ENCODE data around the gene PFN3. TPM values are rescaled to one million over a fixed set of nuclear protein-coding genes. Genes with fewer than 3 reads are reported as not detected.

The PFN3 gene
- total RNA-seq = not detected in 2 replicates

GRCh38 chr5:177399997-177400868 is at the start of gene PFN3:
PFN3 (minus strand) TSS chr5:177400661; CDS start chr5:177400576, 85 bp downstream.

GRCh38 chr5:177446200-177447065 is 46.0 kb upstream of the PFN3 start, which contains the start of gene PRR7:
PRR7 (plus strand) TSS chr5:177446814; CDS start chr5:177455068, 8,254 bp downstream.

GRCh38 chr5:177426566-177427210 is 26.2 kb upstream of the PFN3 start, which contains the start of gene GRK6:
GRK6 (plus strand) TSS chr5:177426676; CDS start chr5:177426846, 170 bp downstream.

GRCh38 chr5:177409043-177409801 is 8.8 kb upstream of the PFN3 start, which contains the start of gene F12:
F12 (minus strand) TSS chr5:177409564; CDS start chr5:177409527, 37 bp downstream.

GRCh38 chr5:177384134-177384533 is 16.3 kb downstream of the PFN3 start, which contains the start of gene SLC34A1:
SLC34A1 (plus strand) TSS chr5:177384434; CDS start chr5:177385742, 1,308 bp downstream.

GRCh38 chr5:177357459-177358351 is 42.8 kb downstream of the PFN3 start, which contains the start of gene RGS14:
RGS14 (plus strand) TSS chr5:177357924; CDS start chr5:177358025, 101 bp downstream.

GRCh38 chr5:177351392-177352329 is 48.8 kb downstream of the PFN3 start, which contains the start of gene LMAN2:
LMAN2 (minus strand) TSS chr5:177351668; CDS start chr5:177351647, 21 bp downstream.

Other genes with a start within 250 kb of the PFN3 start
- gene RAB24, start 96.9 kb downstream of the PFN3 start, total RNA-seq = 8.1 and 14.0 TPM in 2 replicates
- 99.7 and 130 TPM in 2 replicates for gene PRELID1, start 96.9 kb downstream of the PFN3 start, total RNA-seq
- gene MXD3, start 88.8 kb downstream of the PFN3 start, total RNA-seq = 2.7 and 3.2 TPM in 2 replicates
- gene LMAN2, start 49.0 kb downstream of the PFN3 start, total RNA-seq = 295 and 378 TPM in 2 replicates
- 8.2 and 15.1 TPM in 2 replicates for gene RGS14, start 42.7 kb downstream of the PFN3 start, total RNA-seq
- 0.43 TPM in 1 of 2 replicates, not detected in the other for gene SLC34A1, start 16.2 kb downstream of the PFN3 start, total RNA-seq
- 13.2 and 15.9 TPM in 2 replicates for gene F12, start 8.9 kb upstream of the PFN3 start, total RNA-seq
- 19.4 and 32.8 TPM in 2 replicates for gene GRK6, start 26.0 kb upstream of the PFN3 start, total RNA-seq
- gene PRR7, start 46.2 kb upstream of the PFN3 start, total RNA-seq = 5.3 and 10.0 TPM in 2 replicates
- 39.6 and 130 TPM in 2 replicates for gene DBN1, start 73.0 kb upstream of the PFN3 start, total RNA-seq
- gene PDLIM7, start 96.9 kb upstream of the PFN3 start, total RNA-seq = 25.8 and 86.8 TPM in 2 replicates
- gene DOK3, start 109.2 kb upstream of the PFN3 start, total RNA-seq = 0.85 and 1.7 TPM in 2 replicates
- gene DDX41, start 116.3 kb upstream of the PFN3 start, total RNA-seq = 65.9 and 106 TPM in 2 replicates
- gene FAM193B, start 153.9 kb upstream of the PFN3 start, total RNA-seq = 9.8 and 14.2 TPM in 2 replicates
- 121 and 141 TPM in 2 replicates for gene TMED9, start 191.5 kb upstream of the PFN3 start, total RNA-seq
- gene B4GALT7, start 199.5 kb upstream of the PFN3 start, total RNA-seq = 24.7 and 53.7 TPM in 2 replicates